HepG2 (cell line): ENCODE data around the gene HDAC4. TPM values are rescaled to one million over a fixed set of nuclear protein-coding genes. Genes with fewer than 3 reads are reported as not detected.
A peak's percentile ranks its signal among the peaks of the same experiment; 100 is the strongest.

ENCODE experiments used
- ETV6 ChIP-seq: sonication (generic); formaldehyde crosslinking; conservative IDR thresholded peaks from 2 replicates; pipeline ENCODE4 v1.4.0; 2020; ENCODE audit warnings: missing genetic modification reagents
- GFI1 ChIP-seq: sonication (generic); formaldehyde crosslinking; IDR thresholded peaks from 2 replicates; pipeline ENCODE4 v1.5.0; 2020; ENCODE audit warnings: missing genetic modification reagents, mild to moderate bottlenecking, borderline replicate concordance
- HNRNPLL ChIP-seq: fragments of 200-400 bp; formaldehyde crosslinking; IDR thresholded peaks from 2 replicates; pipeline ENCODE4 v1.6.1; 2017; ENCODE audit warnings: mild to moderate bottlenecking, low read depth, low read length; ENCODE audit not compliant: poor library complexity, severe bottlenecking
- JUND ChIP-seq: sonication (generic); formaldehyde crosslinking; IDR thresholded peaks from 2 replicates; pipeline ENCODE4 v1.8.0; 2022; ENCODE audit warnings: mild to moderate bottlenecking, missing genetic modification reagents
- KDM6A ChIP-seq: IDR thresholded peaks from 2 replicates; pipeline ENCODE4 v1.6.1; 2016; ENCODE audit warnings: low read depth
- MAF1 ChIP-seq: sonication (generic); formaldehyde crosslinking; IDR thresholded peaks from 2 replicates; pipeline ENCODE4 v1.5.0; 2020; ENCODE audit warnings: missing genetic modification reagents, borderline replicate concordance
- MYNN ChIP-seq: sonication (generic); formaldehyde crosslinking; IDR thresholded peaks from 2 replicates; pipeline ENCODE4 v1.4.0; 2020; ENCODE audit warnings: mild to moderate bottlenecking, low read depth, missing genetic modification reagents
- ONECUT2 ChIP-seq: sonication (generic); formaldehyde crosslinking; IDR thresholded peaks from 2 replicates; pipeline ENCODE4 v1.4.0; 2020; ENCODE audit warnings: missing genetic modification reagents
- POLR2A ChIP-seq, 2 experiments: IDR thresholded peaks; 2 replicates each; pipeline ENCODE4 v1.6.1; 2011; ENCODE audit warnings: low read depth in 2 of 2, low read length in 2 of 2, mild to moderate bottlenecking in 1 of 2, moderate library complexity in 1 of 2; ENCODE audit not compliant: insufficient read depth in 1 of 2
- SMARCE1 ChIP-seq: fragments of 450-650 bp; IDR thresholded peaks from 2 replicates; pipeline ENCODE4 v1.6.1; 2017; ENCODE audit warnings: borderline replicate concordance
- SNAPC2 ChIP-seq: sonication (generic); formaldehyde crosslinking; IDR thresholded peaks from 2 replicates; pipeline ENCODE4 v1.8.1; 2022; ENCODE audit warnings: mild to moderate bottlenecking, missing genetic modification reagents
- SP2 ChIP-seq: sonication (generic); formaldehyde crosslinking; IDR thresholded peaks from 2 replicates; pipeline ENCODE4 v1.5.1; 2020; ENCODE audit warnings: mild to moderate bottlenecking, missing genetic modification reagents
- SP5 ChIP-seq: IDR thresholded peaks from 2 replicates; pipeline ENCODE4 v1.6.1; 2016; ENCODE audit warnings: low read depth, borderline replicate concordance
- THAP11 ChIP-seq: IDR thresholded peaks from 2 replicates; pipeline ENCODE4 v1.6.1; 2016; ENCODE audit warnings: missing biosample characterization, missing genetic modification reagents
- ZXDC ChIP-seq: sonication (generic); formaldehyde crosslinking; IDR thresholded peaks from 2 replicates; pipeline ENCODE4 v1.5.0; 2020; ENCODE audit warnings: mild to moderate bottlenecking, missing genetic modification reagents
- polyA plus RNA-seq, 8 experiments: library from polyadenylated mRNA; depleted of rRNA in 3 of 8; stranded (reverse) in 7 of 8; unstranded in 1 of 8; fragments of >200 nt; fragmentation: Illumina TruSeq in 4 of 8; extraction: Trizol in 4 of 8; gene quantifications; 2 replicates each; pipeline versions ENCODE4 v1.2.1 to v1.2.3, GENCODE V29; 2011 to 2016; ENCODE audit warnings: low read depth in 4 of 8, missing spikeins in 1 of 8, mixed read lengths in 1 of 8; ENCODE audit not compliant: insufficient read depth in 1 of 8
- total RNA-seq, 5 experiments: library from RNA; depleted of rRNA; stranded (reverse); fragments of >200 nt; fragmentation: Illumina TruSeq; extraction: Trizol; gene quantifications; 2 replicates each; pipeline ENCODE4 v1.2.3, GENCODE V29; 2016; ENCODE audit warnings: low read depth in 1 of 5
- TF ChIP-seq, protein P1 (sequence below): sonication (generic); formaldehyde crosslinking; IDR thresholded peaks from 2 replicates; pipeline ENCODE4 v1.5.1; 2020; ENCODE audit warnings: mild to moderate bottlenecking, missing genetic modification reagents, moderate library complexity
- TF ChIP-seq, protein P2 (sequence below): IDR thresholded peaks from 2 replicates; pipeline ENCODE4 v1.6.1; 2016; ENCODE audit warnings: missing compliant biosample characterization, missing genetic modification reagents, borderline replicate concordance
- TF ChIP-seq, protein P3 (sequence below): sonication (generic); formaldehyde crosslinking; IDR thresholded peaks from 2 replicates; pipeline ENCODE4 v1.5.0; 2020; ENCODE audit warnings: mild to moderate bottlenecking, missing genetic modification reagents

The HDAC4 gene
- total and polyA plus RNA-seq, 2 of the 13 experiments (the other 11 are each of a cell fraction or from before 2014, with no cell fraction given), result 10.1 to 11.5 TPM

DNA sequence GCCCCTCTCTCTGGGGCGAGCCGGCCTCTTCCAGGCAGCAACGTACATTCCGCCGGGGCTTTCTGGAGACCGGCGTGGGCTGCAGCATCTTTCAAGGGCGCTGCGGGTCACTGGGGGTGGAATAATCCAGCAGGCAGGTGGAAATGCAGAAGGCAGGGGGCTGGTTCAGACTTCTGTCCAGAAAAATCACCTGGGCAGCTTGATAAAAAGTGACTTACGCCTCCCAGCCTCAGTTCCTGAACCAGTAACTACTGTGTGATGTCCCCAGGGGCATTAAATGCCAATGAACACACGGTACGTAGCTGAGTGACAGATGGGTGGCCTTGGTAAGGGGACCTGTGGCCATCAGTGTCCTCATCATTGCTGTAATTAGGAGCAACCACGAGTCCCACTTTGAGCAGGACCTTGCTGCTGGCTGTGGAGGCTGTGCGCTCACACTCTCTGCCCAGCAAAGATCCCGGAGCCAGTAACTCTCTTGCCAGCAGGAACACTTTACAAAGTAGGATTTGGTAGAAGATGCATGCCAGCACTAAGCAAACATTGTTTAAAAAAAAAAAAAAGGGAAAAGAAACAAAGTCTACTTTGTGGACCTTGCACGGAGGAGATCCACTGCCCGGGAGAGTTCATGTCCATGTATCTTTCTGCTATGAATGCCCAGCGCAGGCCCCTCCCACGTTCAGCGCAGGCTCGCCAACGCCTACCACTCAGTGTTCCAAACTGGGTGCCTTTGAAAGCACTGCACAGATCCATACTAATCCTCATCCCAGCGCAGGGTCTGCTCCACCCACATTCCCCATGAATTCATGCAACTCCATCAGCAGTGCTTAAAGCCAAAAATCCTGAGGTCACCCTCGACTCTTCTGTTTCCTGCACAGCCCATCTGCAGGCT is 177.3 kb downstream of the HDAC4 start (continued):
- TF ChIP-seq, protein P1, sequence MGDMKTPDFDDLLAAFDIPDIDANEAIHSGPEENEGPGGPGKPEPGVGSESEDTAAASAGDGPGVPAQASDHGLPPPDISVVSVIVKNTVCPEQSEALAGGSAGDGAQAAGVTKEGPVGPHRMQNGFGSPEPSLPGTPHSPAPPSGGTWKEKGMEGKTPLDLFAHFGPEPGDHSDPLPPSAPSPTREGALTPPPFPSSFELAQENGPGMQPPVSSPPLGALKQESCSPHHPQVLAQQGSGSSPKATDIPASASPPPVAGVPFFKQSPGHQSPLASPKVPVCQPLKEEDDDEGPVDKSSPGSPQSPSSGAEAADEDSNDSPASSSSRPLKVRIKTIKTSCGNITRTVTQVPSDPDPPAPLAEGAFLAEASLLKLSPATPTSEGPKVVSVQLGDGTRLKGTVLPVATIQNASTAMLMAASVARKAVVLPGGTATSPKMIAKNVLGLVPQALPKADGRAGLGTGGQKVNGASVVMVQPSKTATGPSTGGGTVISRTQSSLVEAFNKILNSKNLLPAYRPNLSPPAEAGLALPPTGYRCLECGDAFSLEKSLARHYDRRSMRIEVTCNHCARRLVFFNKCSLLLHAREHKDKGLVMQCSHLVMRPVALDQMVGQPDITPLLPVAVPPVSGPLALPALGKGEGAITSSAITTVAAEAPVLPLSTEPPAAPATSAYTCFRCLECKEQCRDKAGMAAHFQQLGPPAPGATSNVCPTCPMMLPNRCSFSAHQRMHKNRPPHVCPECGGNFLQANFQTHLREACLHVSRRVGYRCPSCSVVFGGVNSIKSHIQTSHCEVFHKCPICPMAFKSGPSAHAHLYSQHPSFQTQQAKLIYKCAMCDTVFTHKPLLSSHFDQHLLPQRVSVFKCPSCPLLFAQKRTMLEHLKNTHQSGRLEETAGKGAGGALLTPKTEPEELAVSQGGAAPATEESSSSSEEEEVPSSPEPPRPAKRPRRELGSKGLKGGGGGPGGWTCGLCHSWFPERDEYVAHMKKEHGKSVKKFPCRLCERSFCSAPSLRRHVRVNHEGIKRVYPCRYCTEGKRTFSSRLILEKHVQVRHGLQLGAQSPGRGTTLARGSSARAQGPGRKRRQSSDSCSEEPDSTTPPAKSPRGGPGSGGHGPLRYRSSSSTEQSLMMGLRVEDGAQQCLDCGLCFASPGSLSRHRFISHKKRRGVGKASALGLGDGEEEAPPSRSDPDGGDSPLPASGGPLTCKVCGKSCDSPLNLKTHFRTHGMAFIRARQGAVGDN (CRISPR knock-in tag), result peak; percentile 37; the same call in 1 of the 2 replicates
- TF ChIP-seq JUND (CRISPR knock-in tag) (no peak), ETV6 (CRISPR knock-in tag) (peak; percentile 45; the same call in 1 of the 2 replicates), SP5 (CRISPR knock-in tag) (0 out of 2 replicates have a peak, but pooled peaks have one; percentile 16), THAP11 (no peak; the same call in 1 of the 2 replicates), POLR2A (IDR thresholded peaks at IDR 0.05; ENCODE audit: insufficient read depth in 1 of 2, low read depth in 2 of 2, low read length in 2 of 2) (peak in 1 of 2 experiments; percentile 22; a peak in 1 of 4 replicates), SP2 (no peak), KDM6A (CRISPR knock-in tag) (no peak), SMARCE1 (no peak), MYNN (CRISPR knock-in tag) (no peak), SNAPC2 (CRISPR knock-in tag) (no peak), ONECUT2 (CRISPR knock-in tag) (no peak), ZXDC (CRISPR knock-in tag) (no peak), MAF1 (CRISPR knock-in tag) (no peak), GFI1 (CRISPR knock-in tag) (no peak), HNRNPLL (peak; percentile 32)
- TF ChIP-seq, protein P2, sequence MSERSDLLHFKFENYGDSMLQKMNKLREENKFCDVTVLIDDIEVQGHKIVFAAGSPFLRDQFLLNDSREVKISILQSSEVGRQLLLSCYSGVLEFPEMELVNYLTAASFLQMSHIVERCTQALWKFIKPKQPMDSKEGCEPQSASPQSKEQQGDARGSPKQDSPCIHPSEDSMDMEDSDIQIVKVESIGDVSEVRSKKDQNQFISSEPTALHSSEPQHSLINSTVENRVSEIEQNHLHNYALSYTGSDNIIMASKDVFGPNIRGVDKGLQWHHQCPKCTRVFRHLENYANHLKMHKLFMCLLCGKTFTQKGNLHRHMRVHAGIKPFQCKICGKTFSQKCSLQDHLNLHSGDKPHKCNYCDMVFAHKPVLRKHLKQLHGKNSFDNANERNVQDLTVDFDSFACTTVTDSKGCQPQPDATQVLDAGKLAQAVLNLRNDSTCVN (CRISPR knock-in tag), result no peak
- TF ChIP-seq, protein P3, sequence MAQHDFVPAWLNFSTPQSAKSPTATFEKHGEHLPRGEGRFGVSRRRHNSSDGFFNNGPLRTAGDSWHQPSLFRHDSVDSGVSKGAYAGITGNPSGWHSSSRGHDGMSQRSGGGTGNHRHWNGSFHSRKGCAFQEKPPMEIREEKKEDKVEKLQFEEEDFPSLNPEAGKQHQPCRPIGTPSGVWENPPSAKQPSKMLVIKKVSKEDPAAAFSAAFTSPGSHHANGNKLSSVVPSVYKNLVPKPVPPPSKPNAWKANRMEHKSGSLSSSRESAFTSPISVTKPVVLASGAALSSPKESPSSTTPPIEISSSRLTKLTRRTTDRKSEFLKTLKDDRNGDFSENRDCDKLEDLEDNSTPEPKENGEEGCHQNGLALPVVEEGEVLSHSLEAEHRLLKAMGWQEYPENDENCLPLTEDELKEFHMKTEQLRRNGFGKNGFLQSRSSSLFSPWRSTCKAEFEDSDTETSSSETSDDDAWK (CRISPR knock-in tag), result no peak
